Limb (tissue), 2 donors: Measurements from ENCODE around the gene PNPLA4.

Experiments
- DNase-seq, 2 donors: peaks; one replicate each; pipeline ENCODE4 v3.0.0-alpha.2; 2016; ENCODE audit errors: extremely low spot score in 2 of 2

PNPLA4 gene

DNA sequence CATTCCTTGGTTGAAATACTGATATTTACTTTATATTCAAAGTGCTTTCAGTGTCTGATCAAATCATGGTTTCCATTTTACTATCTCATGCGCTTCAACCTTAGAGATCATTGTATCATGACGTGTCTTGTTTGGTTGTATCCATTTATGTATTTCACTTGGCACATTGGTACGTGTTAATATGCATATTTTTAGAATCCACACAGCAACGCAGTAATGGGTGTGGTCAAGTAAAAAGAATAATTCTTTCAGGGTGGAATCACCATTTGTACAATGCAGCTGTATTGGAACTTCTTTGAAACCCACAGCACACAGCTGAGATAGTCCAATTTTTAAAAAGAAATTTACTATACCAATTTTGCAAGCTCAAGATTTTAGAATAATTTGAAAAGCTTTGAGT lies 55.2 kb downstream of the PNPLA4 start:
- no peak for DNase-seq

GRCh38 chrX:7852166-7852565 lies 75.0 kb downstream of the PNPLA4 start:
- no peak for DNase-seq
